Bone marrow (tissue), 2 donors: ENCODE data around the gene ZNF791.
"Not testable (repeated sequence)": the region's sequence is repeated elsewhere in the genome, so short reads cannot be mapped to it uniquely, and the experiment has no call there.

Source experiments
- DNase-seq, 2 donors: peaks; one replicate each; lab custom pipeline; 2025; lab: John Stamatoyannopoulos, UW

The ZNF791 gene

DNA sequence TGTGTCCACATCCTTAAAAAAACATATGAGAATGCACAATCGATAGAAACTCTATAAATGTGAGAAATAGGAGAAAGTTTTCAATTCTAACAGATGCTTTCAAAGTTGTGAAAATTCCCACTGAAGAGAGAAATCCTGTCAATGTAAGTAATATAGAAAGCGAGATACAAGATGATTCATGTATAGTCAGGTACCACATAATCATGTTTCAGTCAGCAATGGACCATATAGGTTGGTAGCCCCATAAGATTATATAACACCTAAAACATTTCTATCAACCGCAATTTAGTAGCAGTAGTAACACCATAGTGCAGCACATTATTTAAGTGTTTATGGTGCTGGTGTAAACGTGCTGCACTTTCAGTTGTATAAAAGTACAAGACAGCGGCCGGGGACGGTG, 18.5 kb downstream of the ZNF791 start:
- DNase-seq, result no peak

DNA sequence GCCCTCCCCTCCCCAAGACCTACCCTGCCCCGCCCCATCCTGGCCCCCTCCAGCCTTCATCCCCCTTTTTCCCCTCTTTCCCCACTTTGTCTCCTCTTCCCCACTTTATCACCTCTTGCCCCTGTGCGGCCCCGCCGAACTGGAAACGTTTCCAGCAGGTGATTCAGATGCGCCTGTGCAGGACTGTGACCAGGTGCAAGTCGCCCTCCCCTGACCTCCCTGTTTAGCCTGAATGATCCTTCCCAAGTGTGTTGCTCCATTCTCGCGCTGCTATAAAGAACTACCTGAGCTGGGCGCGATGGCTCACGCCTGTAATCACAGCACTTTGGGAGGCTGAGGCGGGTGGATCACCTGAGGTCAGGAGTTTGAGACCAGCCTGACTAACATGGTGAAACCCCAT, 25.9 kb downstream of the ZNF791 start:
- no peak for DNase-seq

DNA sequence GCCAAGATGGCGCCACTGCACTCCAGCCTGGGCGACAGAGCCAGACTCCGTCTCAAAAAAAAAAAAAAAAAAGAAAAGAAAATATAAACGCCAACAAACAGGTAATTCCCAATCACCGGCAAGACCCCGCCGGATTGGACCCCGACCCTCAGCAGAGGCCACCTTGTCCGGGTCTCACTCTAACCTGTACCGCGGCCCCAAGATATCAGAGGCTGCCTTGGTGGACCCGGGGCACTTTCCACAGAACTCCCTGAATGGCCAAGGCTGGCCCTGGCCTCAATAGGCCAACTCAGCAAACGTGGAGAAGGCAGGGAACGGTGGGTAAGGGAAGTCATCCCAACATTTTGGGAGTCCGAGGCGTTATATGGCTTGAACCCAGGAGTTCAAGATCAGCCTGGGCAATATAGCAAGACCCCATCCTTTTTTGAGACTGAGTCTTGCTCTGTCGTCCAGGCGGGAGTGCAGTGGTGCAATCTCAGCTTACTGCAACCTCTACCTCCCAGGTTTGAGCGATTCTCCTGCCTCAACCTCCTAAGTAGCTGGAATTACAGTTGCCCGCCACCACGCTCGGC, 28.0 kb downstream of the ZNF791 start:
- no peak for DNase-seq

DNA sequence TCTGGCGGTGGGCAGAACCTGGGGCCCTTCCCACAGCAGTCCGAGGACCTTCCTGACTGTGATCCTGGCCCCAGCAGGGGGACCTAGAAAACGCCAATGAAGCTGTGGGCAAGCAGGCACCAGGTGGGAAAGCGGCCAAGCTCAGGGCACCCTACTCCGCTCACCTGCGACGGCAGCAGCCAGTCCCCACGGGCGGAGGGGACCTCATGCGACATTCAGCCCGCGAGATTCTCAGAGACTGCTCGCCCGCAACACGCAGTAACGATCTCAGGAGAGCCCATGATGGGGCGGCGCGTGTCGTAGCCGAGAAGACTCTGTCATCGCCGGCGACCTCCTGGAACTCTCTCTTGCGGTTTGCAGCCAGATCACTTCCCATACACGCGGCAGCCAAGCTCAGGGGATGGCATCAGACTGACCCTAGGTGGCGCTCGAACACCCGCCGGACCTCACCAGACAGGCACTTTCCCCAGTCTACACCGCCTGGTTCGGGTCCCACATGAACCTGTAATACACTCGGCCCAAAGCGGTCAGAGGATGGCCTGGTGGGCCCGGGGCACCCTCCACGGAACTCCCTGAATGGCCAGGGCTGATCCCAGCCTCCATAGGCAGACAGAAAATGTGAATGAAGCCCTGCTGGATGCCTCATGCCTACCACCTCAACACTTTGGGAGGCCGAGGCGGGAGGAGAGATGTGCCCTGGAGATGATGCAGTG, 29.3 kb downstream of the ZNF791 start:
- DNase-seq, result peak; percentile 61 to 92

DNA sequence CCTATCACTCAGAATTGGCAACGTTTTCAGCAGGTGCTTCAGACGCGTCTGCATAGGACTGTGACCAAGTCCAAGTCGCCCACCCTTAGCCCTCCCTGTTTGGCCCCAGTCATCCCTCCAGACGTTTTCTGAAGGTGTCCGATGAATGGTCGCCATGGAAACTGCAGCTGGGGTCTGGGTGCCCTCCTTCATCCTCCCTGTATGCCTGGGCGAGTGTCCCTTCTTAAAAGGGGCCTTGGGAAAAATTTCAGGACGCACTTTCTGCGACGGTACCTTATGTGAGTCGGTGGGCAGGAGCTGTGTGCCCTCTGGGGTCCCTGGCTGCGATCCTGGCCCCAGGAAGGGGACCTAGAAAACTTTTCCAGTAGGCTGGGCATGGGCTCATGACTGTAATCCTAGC, 30.7 kb downstream of the ZNF791 start:
- no peak for DNase-seq

DNA sequence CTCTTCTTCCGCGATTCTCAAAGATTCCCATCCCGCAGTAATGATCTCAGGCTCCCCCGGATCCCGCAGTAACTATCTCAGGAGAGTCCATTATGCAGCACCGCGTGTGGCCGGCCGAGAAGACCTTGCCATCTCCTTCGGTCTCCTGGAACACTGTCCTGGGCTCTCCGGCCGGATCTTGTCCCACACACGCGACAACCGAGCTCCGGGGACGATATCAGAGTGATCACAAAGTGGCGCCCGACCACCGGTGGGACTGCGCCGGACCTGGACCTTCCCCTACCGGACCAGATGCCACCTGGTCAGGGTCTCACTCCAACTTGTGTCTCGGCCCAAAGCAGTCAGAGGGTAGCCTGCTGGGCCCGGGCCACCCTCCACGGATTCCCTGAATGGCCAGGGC, 31.8 kb downstream of the ZNF791 start:
- no peak for DNase-seq

DNA sequence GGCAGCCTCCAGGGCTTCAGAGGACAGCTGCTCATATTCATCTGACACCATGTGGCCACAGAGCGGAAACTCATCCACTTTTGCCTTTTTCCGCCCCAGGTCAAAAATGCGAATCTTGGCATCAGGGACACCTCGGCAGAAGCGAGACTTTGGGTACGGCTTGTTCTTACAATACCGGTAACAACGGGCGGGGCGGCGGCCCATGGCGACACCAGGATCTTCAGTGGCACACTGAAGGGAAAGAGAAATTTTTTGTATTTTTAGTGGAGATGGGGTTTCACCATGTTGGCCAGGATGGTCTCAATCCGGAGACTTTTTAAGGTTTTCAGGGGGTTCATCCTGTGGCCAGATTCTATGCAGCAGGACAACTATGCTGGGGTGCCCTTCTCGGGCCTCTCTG, 33.0 kb downstream of the ZNF791 start:
- DNase-seq, result not testable (repeated sequence)

DNA sequence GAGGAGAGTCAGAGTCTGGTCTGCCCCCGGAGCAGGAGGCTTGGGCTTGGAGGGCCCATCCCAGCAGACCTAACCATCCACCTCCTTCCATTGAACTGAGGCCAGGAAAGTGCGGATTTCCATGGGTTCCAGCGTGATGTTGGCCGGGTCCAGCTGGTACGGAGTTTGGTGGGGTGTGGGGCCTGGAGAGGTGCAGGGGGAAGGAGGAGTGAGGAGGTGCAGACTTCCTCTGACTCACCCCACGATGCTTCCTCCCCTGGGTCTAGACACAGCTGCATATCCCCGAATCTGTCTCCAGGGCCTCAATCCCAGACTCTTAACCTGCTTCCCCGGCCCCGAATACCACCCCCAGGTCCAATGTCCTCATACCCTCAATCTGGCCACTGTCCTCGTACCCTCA, 35.8 kb downstream of the ZNF791 start:
- DNase-seq, result no peak

DNA sequence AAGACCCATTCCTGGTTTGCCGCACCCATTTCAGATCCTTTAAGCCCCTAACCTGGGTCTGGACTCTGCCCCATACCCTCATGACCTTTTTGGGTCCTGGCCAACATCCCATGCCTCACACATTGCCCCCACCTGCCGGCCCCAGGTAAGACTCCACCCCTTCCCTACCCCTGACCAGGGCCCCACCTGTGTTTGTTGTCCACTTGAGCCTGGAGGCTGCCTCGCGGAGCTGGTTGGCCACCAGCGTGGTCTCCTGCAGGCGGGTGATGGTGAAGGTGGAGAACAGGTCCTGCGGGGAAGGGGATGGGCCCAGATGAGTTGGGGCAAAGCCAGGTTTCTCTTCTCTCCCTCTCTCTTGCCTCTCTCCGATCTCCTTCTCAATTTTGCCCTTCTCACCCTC, 36.3 kb downstream of the ZNF791 start:
- no peak for DNase-seq

DNA sequence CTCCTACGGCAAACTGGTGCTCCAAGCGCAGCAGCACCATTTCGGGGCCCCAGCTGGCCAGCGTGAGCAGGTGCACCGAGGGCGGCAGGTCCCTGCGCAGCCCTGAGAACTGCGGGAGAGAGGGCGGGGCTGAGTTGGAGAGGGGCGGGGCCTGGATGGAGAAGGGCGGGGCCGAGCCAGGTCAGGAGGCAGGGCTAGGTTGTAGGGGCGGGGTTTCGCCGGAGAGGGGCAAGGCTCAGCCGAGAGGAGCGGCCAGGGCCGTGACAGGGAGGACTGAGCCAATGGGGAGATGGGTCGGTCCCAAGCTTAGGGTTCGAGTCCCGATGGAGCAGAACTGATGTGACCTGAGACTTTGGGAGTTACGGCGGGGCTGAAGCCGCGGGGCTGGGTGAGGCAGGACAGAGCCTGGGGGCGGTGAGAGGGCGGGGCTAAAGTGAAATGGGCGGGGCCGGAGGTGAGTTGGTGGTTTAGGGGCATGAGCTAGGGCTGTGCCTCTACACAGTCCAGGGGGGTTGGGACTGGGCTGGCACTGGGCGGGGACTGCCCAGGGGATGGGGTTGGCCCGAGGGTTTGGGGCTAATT, 36.9 kb downstream of the ZNF791 start:
- no peak for DNase-seq

DNA sequence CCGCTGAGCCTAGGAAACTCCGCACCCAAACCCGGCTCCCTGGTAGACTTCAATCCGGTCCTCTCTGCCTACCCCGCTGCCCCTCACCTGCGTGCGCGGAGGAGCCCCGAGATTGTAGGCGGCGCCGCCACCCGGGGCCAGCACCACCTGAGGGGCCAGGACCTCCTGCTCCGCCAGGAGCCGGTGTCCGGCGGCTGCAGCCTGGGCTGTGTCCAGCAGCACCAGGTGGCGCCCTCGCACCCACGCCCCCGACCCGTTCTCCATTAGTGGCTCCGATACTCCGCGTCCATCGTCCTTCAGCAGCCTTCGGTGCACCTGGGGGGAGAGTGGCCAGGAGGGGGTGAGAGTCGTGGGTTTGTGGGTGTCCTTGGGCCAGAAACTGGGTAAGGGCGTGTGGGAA, 37.4 kb downstream of the ZNF791 start:
- DNase-seq, result no peak

DNA sequence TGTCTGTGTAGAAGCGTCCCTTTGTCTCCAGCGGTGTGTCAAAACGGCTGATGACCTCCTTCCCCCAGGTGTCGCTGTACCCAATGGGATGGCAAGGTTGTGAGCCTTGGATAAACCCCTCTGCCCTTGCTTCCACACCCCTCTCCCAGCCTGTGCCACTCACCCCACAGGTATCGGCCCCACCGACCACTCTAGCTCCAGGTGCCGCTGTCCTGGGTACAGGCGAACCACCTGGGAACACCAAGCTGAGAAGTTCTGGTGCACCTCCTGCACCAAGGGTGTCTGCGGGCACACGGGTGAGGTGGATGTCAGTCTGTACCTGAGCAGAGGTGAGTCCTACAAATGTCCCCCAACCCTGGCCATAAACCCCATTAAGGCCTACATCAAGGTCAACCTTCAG, 39.2 kb downstream of the ZNF791 start:
- no peak for DNase-seq

DNA sequence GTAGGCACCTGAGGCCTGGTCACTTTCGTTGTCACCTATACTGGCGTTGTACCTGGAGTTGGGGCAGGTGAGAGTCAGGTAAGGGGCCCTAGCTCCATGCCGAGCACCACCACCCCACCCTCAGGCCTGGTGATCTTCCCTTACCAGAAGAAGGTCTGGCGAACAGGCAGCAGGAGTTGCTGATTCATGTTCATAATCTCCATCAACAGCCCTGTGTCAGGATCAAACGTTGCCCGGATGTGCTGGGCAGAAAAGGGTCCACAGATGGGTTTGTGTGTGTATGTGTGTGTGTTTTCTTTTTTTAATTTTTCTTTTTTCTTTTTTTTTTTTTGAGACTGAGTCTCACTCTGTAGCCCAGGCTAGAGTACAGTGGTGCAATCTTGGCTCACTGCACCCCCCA, 41.5 kb downstream of the ZNF791 start:
- no peak for DNase-seq

DNA sequence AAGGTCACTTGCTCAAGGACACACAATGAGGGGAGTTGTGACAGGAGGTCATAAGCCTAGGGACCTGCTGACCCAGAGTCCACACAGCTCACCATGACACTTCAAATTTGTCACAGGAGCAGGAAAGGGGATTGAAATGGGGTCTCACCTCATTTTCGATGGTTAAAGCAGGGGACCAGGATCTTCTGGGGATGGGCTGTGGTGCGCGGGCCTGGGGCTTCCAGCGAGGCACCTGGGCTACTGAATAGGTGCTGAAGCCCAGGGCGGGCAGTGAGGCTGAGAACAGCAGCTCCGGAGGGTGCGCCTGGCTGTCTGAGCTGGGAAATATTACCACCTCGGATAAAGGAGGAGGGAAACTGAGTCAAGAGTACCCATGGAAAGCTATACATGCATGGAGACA, 44.8 kb downstream of the ZNF791 start:
- DNase-seq, result no peak

DNA sequence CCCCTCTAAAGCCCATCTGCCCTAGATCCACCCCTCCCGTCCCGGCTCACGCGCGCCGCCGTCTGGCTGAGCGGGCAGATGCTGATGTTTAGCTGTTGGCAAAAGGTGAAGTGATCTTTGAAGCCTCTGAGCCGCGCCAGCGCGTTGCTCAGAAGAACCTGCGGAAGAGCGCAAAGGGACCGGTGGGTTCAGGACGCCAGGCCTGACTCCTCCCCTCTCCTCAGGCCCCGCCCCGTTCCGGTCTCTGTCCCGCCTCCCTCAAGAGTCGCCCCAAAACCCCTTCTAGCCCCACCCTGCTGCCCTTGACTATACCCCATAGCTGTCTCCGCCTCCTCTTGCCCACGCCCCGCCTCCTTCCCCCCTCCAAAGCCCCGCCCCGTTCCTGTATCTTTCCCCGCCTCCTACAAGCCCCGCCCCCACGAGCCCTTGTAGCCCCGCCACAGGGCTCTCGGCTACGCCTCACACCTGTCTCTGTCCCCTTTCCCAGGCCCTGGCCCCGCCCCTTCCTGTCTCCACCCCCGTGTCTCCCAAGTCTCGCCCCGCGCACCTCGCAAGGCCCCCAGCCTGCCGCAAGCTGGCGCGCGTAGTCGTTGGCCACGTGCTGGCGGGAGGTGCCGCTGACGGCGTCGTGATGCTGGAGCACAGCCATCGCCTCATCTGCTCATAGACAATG, 46.3 kb downstream of the ZNF791 start:
- no peak for DNase-seq

DNA sequence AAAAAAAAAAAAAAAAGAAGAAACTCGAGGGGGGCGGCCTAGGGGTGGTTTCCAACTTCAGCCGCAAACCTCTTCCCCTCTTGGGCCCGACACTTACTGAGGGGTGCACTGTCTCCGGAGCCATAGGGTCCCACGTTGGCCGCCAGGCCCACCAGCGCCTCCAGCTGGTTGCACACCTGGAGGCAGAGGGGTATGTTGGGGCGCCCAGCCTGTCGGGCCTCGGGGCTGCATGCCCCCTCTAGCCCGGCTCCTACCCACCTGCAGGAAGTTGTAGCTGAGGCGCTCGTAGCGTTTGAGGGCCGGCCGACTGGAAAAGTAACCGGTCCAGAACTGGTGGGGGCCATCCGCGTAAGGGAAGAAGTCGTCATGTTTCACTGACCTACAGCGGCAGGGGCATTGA, 47.2 kb downstream of the ZNF791 start:
- DNase-seq, result no peak

DNA sequence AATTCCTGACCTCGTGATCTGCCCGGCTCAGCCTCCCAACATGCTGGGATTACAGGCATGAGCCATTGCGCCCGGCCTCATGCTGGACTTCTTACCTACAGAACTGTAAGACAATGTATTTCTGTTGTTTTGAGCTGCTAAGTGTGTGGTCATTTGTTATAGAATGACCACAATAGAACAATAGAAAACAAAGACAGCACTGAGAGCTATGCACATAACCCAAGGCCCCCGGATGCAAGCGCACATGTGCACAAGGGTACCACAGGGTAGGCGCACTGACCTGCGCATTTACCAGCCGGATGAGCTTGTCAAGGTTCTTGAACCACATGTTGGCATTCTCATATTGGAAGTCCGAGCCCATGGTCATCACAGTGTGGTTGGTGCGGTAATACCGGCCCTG, 50.3 kb downstream of the ZNF791 start:
- no peak for DNase-seq

DNA sequence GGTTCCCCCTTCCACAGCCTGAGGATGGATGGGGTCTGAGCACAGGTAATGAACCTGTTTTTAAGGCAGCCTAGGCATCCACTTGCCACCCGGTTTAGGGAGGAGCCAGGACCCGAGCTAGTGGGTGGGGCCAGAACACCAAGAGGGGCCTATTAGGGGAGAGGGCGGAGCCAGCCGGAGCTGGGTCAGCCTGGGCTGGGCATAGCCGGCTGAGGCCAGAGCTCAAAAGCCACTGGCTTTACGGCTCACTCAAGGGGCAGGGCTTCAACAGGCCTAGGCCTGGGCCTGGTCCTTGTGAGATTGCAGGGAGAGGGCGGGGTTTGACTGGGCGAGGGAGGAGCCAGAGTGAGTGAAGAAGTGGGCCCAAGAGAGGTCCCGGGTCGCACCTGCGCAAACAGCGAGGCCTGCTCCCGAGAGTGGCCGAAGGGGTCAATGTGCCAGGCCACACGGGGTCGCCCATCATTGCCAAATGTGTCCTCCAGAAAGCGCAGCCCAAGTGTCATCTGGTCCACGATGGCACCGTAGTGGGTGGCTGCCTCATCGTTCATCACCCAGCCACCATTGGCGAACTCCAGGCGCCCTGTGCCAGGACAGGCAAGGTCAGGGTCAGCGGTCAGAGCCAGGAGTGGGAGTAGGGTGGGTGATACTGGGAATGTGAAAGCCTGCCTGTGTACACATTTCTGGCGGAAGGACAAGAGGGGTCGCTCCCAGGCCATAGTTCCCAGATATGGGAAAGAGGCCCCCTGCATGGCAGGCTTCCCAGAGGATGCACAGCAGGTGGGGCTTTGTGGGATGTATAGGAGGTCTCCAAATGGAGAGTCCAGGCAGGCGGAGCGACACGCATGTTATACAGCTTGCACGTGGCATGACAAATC, 53.9 kb downstream of the ZNF791 start:
- no peak for DNase-seq

DNA sequence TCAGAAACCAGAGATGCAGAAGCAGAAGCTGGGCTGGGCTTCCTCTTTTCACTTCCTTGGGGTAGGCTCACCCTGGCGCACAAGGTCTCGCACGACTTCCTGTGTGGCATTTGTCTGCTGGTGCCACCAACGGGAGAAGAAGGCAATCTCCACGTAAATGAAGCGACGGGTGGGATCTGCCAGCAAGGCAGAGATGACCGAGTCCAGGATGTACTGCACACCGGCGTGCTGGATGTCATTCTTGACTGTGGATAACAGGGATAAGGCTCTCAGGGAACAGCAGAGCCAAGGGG, 54.5 kb downstream of the ZNF791 start:
- DNase-seq, result peak; percentile 46 to 85

DNA sequence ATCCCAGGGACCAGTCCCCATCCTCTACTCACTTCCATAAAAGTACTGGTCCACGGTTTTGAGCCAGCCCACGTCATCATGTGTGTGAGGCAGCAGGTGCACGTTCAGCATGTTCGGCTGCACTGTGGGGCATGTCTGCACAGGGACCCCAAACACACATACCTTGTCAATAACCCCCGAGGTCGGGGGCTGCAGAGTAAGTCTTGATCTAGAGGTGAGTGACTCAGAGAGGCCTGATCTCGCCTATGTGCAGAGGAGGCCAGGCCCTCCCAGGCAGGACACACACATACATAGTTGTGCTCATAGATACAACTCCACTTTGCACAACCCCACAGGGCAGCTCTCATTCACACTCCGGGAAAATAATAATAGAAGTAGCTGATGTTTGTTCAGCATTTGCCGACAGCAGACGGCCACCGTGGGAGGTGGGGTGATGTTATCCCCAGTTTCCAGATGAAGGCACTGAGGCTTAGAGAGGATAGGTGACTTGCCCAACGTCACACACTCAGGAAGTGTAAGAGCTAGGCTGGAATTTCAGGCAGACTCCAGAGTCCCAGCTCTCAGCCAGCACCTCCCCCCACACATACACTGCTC, 55.0 kb downstream of the ZNF791 start:
- peak in 1 of 2 donors; percentile 32 for DNase-seq

DNA sequence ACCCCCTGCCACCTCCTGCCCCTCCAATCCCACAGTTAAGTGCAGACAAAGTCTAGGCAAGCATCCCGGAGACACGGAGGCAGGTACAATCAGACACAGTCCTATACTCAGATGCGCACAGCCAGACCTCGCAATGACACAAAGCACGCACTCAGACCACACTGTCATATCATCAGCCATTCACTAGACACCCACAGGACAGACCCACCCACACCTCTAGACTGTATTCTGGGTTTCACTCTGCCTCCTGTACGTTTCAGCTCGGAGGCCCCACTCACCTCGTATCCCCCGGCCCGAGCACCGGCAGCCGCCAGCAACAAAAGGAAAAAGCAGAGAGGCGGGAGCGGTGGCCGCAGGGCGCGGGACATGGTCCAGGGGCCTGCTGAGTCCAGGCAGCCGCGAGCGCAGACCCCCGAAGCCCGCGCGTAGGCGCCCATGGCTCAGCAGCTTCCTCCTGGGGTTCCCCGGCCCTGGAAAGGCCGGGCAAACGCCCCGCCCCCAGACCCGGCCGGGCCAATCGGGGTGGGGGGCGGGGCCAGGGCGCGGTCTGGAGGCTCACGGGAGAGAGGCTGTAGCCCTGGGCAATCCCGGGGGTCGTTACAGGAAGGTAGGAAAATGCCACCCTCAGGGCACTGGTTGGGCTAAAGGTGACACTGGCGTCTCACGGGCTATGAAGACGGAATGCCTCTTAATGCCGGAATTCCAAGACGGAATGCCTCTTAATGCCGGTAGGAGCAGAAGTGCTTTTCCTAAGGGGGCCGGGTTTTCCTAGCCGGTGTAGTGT, 55.7 kb downstream of the ZNF791 start, which contains the start of the genes MAN2B1 and WDR83:
Gene MAN2B1 (minus strand): TSS at position 478 of the 784 bp plus-strand sequence. CDS start 41 bp downstream, at position 437.
Gene WDR83 (plus strand): TSS at position 543 of the 784 bp plus-strand sequence. CDS start 2,984 bp downstream, outside the sequence.
- peak; percentile 22 to 40 for DNase-seq
